GM12891 (cell line): Measurements from ENCODE around the gene ZBTB38.

Source experiments
- DNase-seq: peaks from one replicate; pipeline ENCODE4 v3.0.0; 2011; ENCODE audit warnings: low spot score; ENCODE audit not compliant: insufficient read length
- FAIRE-seq: peaks from 2 replicates; lab custom pipeline; 2011; peaks lifted over from hg19 to GRCh38; lab: Jason Lieb, UNC
- PAX5 ChIP-seq: IDR thresholded peaks from 2 replicates; pipeline ENCODE4 v1.6.1; 2011; ENCODE audit warnings: low read length, moderate library complexity, mild to moderate bottlenecking; ENCODE audit not compliant: insufficient read depth, severe bottlenecking
- POLR2A ChIP-seq: IDR thresholded peaks from 2 replicates; pipeline ENCODE4 v1.6.1; 2011; ENCODE audit warnings: low read depth, low read length, control low read depth
- POLR2AphosphoS5 ChIP-seq: IDR thresholded peaks from 2 replicates; pipeline ENCODE4 v1.6.1; 2011; ENCODE audit warnings: low read depth, low read length, control low read depth
- POU2F2 ChIP-seq: IDR thresholded peaks from 2 replicates; pipeline ENCODE4 v1.6.1; 2011; ENCODE audit warnings: low read depth, mild to moderate bottlenecking, control low read depth, low read length, moderate library complexity
- SPI1 ChIP-seq: IDR thresholded peaks from 2 replicates; pipeline ENCODE4 v1.6.1; 2011; ENCODE audit warnings: low read depth, low read length, control low read depth
- TAF1 ChIP-seq: IDR thresholded peaks from 2 replicates; pipeline ENCODE4 v1.6.1; 2011; ENCODE audit warnings: low read depth, low read length, control low read depth

The ZBTB38 gene

DNA sequence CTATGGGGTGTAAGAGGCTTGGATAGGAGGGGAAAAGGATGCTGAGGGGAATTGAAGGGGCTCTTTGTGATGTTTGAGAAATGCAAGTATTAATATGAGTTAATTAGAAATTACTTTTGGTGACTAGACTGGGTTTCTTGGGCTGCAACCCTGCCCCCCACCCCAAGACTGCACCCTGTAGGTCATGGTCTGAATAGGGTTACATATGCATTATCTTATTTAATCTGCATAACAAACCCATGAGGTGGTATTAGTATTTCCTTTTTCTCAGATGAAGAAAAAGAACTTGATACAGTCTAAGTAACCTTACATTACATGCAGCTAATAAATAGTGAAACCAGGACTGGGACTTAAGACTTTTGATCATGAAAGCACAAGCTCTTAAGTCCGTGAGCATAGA lies 5.6 kb upstream of the ZBTB38 start:
- DNase-seq (no peak), FAIRE-seq (no peak)
- TF ChIP-seq TAF1 (no peak), PAX5 (no peak), POLR2AphosphoS5 (no peak), SPI1 (no peak), POU2F2 (no peak), POLR2A (no peak)

DNA sequence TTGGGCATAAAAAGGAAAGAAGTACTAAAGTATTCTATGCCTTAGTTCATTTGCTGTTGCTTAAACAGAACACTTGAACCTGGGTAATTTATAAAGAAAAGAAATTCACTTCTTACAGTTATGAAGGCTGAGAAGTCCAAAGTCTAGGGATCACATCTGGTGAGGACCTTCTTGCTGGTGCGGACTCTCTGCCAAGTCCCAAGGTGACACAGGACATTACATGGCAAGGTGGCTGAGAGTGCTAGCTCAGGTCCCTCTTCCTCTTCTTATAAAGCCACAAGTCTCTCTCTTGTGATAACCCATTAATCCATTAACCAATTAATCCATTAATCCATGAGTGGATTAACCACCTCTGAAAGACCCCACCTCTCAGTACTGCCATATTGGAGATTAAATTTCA lies 3.1 kb upstream of the ZBTB38 start:
- no peak for TF ChIP-seq SPI1
- TF ChIP-seq TAF1, result no peak
- no peak for TF ChIP-seq POLR2A
- no peak for TF ChIP-seq PAX5
- TF ChIP-seq POLR2AphosphoS5, result no peak
- TF ChIP-seq POU2F2, result no peak
- FAIRE-seq (no peak), DNase-seq (no peak)

DNA sequence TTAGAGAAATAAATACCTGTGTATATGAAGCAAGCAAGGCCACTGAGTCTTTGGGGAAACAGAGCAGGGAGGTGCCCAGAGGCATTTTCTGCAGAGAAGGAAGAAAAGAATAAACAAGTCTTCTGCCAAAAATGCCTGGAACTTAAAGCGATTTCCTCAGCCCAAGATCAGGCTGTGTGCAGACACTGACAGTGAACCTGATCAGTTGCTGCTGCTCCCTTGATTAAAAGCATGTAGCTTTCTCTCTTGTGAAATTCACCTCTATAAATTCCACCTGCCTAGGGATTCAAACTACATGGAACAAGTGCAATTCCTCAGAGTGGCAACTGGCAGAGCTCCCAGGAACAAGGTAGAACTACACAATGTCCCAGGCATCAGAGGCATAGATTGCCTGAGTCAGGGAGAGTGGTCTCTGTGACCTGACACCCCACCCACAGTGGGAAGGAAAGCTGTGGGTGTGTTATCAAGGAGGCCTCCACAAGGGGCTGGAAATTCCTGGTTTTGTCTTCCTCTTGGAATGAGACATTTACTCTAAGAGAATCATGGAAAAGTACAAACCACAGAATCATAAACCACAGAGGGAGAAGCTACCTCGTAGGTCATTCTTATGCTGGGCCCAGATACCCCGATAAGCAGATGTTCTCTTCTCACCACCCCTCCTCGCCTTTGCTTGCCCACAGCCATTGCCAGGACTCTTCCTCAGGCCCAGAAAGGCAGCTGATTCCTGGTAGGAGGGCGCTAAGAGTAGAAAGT lies 1.8 kb upstream of the ZBTB38 start:
- FAIRE-seq, result no peak

DNA sequence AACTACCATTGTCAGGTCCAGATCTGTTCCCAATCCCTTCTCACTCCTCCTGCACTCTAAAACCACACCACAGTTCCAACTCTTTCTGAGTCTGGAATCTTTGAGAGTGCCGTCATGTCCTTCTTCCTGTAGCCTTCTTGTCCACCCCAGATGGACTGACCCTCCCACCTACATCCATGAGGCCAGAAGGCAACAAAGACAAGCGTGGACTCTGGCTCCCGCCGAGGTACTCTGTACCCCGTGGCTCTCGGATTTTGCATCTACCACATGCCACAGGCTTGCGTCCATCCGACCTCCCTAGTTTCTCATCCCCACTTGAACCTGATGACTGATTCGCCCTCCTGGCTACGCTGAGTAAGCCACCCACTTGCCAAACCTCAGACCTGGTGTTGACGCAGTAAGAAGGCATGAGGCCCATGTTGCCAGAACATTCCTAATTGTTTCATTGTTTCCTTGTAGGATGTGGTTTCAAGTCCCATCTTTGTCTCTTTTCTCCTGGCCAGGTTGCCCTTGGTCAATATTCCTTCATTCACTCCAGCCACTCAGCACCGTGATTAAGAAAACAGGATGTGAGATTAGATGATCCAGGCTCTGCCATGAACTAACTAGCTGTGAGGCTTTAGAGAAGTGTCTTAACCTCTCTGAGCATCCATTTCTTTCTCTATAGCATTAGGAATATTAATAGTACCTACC lies 1.1 kb upstream of the ZBTB38 start:
- no peak for TF ChIP-seq PAX5
- no peak for TF ChIP-seq POLR2AphosphoS5
- TF ChIP-seq SPI1, result 0 out of 2 replicates have a peak, but pooled peaks have one; percentile 18
- TF ChIP-seq TAF1, result no peak
- FAIRE-seq (no peak), DNase-seq (no peak)

More for the DNA sequence above, 1.8 kb upstream of the ZBTB38 start:
- no peak for TF ChIP-seq POLR2A
- no peak for TF ChIP-seq TAF1
- TF ChIP-seq SPI1, result no peak
- no peak for TF ChIP-seq POU2F2
- no peak for TF ChIP-seq POLR2AphosphoS5
- DNase-seq, result no peak

DNA sequence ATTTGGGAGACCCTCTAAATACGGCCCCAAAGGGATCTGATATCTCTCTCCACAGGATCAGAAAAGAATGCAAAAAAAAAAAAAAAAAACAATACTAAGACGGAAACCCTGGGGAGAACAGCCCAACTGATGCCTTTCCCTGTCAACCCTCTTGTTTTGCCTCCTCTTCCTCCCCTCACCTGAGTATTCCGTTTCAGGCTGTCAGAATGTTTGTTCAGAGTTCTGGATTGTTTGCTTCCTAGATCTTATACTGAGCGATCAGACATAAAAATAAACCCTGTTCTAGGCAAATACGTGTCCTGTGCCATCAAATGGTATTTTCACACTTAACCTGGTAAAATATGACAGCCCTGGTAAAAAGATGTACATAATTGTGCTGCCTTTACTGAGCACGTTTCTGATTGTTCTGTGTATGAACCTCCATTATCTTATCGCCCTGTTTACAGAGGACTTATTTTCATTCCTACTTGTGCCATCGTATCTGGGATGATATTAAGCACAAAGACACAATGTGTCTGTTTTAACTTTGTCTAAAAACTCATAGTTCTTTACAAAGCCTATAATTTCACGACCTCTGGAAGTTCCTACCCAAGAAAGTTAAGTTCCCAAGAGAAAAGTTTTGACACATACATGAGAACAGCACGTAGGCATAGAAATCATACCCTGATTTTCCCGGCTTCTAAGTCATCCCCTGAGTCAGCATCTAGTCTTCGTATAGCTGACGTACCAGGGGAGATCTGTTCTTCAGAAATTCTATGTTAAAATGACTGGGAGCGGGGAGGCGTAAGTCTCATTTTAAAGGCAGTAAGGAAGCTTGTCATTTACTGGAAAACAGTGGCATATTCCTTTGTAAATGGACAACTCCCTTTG lies 856 bp downstream of the ZBTB38 start:
- TF ChIP-seq POLR2A (no peak), TAF1 (no peak), SPI1 (no peak), POLR2AphosphoS5 (no peak), PAX5 (no peak), POU2F2 (no peak)
- FAIRE-seq (no peak), DNase-seq (no peak)

DNA sequence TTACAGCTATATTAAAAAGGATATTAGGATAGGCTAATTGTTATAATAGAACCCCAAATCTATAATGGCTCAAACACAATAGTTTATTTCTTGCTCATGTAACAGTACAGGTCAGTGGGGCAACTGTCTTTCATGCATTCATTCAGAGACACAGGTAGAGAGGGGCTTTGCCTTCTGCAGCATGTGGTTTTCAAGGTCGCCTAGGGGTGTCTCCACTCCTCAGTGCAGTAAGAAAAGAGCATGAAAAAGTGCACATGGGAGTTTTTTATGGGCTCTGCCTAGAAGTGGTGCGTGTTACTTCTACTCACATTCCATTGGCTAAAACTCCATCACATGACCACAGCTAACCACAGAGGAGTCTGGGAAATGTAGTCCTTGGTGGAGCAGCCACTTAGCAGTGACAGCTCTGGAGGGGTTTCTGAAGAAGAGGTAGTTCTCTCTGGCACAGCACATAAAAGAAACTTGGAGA lies 1.8 kb downstream of the ZBTB38 start:
- TF ChIP-seq PAX5 (no peak), POU2F2 (no peak), POLR2A (no peak), TAF1 (no peak), SPI1 (no peak)
- DNase-seq, result peak; percentile 42
- peak; percentile 86 for FAIRE-seq

DNA sequence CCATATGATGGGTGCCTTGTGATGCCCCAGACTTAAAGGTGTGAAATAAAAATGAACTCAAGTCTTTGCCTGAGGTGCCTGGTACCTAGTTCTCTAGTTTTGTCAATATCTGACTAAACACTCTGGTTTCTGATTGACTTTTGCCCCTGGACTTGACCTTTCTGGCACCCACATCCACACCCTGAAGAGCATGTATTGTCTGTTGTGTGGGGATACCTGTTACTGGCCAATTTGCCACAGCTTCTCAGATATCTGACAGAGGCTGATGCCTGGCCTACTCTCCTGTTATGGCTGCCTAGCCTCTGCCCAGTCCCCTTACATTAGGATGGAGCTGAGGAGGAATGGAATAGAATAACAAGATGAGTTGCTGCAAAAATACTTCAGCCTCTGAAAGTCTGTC lies 3.6 kb downstream of the ZBTB38 start:
- no peak for DNase-seq
- TF ChIP-seq POU2F2, result no peak
- TF ChIP-seq SPI1, result no peak
- TF ChIP-seq POLR2A, result no peak
- no peak for TF ChIP-seq POLR2AphosphoS5
- TF ChIP-seq TAF1, result no peak
- FAIRE-seq, result no peak

DNA sequence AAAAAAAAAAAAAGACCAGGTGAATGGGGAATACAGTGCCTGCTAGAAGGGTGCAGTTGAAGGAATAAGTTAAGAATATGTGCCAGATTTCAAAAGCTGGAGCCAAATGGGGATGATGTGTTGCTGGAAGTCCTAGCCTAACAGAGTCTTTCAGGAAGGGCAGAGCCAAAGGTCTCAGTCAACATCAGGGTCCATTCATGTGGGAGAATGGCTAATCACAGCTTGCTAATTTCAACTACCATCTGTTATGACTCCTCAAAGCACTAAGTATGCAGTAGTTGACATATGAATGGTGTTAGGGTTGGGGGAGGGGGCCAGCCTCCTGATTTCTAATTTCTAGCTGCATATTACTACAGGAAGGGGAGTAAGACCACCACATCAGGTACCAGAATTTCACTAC lies 4.4 kb downstream of the ZBTB38 start:
- DNase-seq (no peak), FAIRE-seq (no peak)
- TF ChIP-seq TAF1 (no peak), POU2F2 (no peak), SPI1 (no peak), POLR2A (no peak), PAX5 (no peak), POLR2AphosphoS5 (no peak)

DNA sequence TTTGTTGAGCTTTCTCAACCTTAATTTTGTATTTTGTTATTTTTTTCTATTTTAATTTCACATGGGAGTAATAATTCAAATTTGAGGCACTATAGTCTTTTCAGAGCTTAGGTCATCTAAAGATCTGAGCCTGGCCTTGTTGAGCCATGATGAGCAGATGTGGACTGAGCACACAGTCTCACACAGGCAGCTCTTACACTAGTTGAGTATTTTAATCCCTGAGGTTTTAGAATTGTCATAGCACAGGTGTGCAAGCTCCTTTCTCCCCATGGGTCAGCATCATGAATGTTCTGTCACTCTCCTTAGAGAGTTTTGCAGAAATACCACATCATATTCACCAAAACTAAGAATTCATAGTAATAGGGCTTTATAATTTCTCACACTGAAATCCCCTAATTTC lies 4.9 kb downstream of the ZBTB38 start:
- TF ChIP-seq POU2F2 (no peak), PAX5 (no peak), POLR2AphosphoS5 (no peak), POLR2A (no peak), SPI1 (no peak), TAF1 (no peak)
- no peak for FAIRE-seq
- no peak for DNase-seq
